HepG2 (cell line): ENCODE results near the gene SCYL1.

Source experiments
- EP300 ChIP-seq, 3 experiments: sonication (generic) in 1 of 3; formaldehyde crosslinking in 1 of 3; IDR thresholded peaks; 2 replicates each; pipeline versions ENCODE4 v1.5.1 to v1.6.1; 2011 to 2020; ENCODE audit warnings: low read depth in 2 of 3, low read length in 2 of 3, borderline replicate concordance in 1 of 3, improper control_type of control experiment in 1 of 3, mild to moderate bottlenecking in 1 of 3, missing genetic modification reagents in 1 of 3, moderate library complexity in 1 of 3
- JUN ChIP-seq: sonication (generic); formaldehyde crosslinking; IDR thresholded peaks from 2 replicates; pipeline ENCODE4 v1.4.0; 2020; ENCODE audit warnings: mild to moderate bottlenecking, missing genetic modification reagents
- KDM1A ChIP-seq: IDR thresholded peaks from 2 replicates; pipeline ENCODE4 v1.6.1; 2016; ENCODE audit warnings: missing compliant biosample characterization
- MXI1 ChIP-seq: IDR thresholded peaks from 3 replicates; pipeline ENCODE4 v1.6.1; 2012; ENCODE audit warnings: low read depth, low read length, inconsistent platforms, borderline replicate concordance
- NFYB ChIP-seq: sonication (generic); formaldehyde crosslinking; IDR thresholded peaks from 2 replicates; pipeline ENCODE4 v1.4.0; 2020; ENCODE audit warnings: missing genetic modification reagents
- YY1 ChIP-seq: IDR thresholded peaks from 2 replicates; pipeline ENCODE4 v1.6.1; 2011; ENCODE audit warnings: low read length, low read depth, moderate library complexity, mild to moderate bottlenecking; ENCODE audit not compliant: insufficient read depth, insufficient replicate concordance
- ZNF792 ChIP-seq: IDR thresholded peaks from 2 replicates; pipeline ENCODE4 v1.6.1; 2016
- ZSCAN29 ChIP-seq: sonication (generic); formaldehyde crosslinking; conservative IDR thresholded peaks from 2 replicates; pipeline ENCODE4 v1.4.0; 2020; ENCODE audit warnings: mild to moderate bottlenecking, missing genetic modification reagents
- TF ChIP-seq, protein P1 (sequence below): sonication (generic); formaldehyde crosslinking; IDR thresholded peaks from 2 replicates; pipeline ENCODE4 v1.5.0; 2020; ENCODE audit warnings: mild to moderate bottlenecking, missing genetic modification reagents, moderate library complexity
- TF ChIP-seq, protein P2 (sequence below): sonication (generic); formaldehyde crosslinking; IDR thresholded peaks from 2 replicates; pipeline ENCODE4 v1.4.0; 2020; ENCODE audit warnings: low read depth, mild to moderate bottlenecking, missing genetic modification reagents
- TF ChIP-seq, protein P3 (sequence below), 2 experiments: IDR thresholded peaks; 2 replicates each; pipeline ENCODE4 v1.6.1; 2011 to 2012; ENCODE audit warnings: low read length in 2 of 2, borderline replicate concordance in 1 of 2, low read depth in 1 of 2, mild to moderate bottlenecking in 1 of 2, moderate library complexity in 1 of 2
- TF ChIP-seq, protein P4 (sequence below): sonication (generic); formaldehyde crosslinking; IDR thresholded peaks from 2 replicates; pipeline ENCODE4 v1.8.1; 2023; ENCODE audit warnings: missing genetic modification reagents, inconsistent platforms, borderline replicate concordance

DNA sequence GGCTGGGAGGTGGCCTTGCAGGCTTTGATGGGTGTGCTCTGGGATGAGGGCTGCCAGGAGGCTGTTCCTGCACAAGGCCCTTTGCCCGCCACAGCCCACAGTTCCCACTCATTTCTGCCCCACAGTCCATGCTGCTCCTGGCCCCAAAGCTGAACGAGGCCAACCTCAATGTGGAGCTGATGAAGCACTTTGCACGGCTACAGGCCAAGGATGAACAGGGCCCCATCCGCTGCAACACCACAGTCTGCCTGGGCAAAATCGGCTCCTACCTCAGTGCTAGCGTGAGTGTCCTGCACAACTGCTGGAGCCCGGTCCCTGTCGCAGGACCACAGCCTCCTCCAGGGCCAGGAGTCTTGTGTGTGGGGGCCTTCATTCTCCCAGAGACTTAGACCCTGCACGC lies 10.2 kb downstream of the SCYL1 start:
- TF ChIP-seq MXI1 (no peak), YY1 (no peak), EP300 (IDR thresholded peaks at IDR 0.05; ENCODE audit: low read depth in 2 of 2, low read length in 2 of 2) (no peak), EP300 (CRISPR knock-in tag; IDR thresholded peaks at IDR 0.05; ENCODE audit: borderline replicate concordance) (no peak), JUN (CRISPR knock-in tag) (no peak), NFYB (CRISPR knock-in tag) (no peak), KDM1A (CRISPR knock-in tag) (no peak), ZSCAN29 (CRISPR knock-in tag) (no peak), ZNF792 (no peak)
- TF ChIP-seq, protein P1, sequence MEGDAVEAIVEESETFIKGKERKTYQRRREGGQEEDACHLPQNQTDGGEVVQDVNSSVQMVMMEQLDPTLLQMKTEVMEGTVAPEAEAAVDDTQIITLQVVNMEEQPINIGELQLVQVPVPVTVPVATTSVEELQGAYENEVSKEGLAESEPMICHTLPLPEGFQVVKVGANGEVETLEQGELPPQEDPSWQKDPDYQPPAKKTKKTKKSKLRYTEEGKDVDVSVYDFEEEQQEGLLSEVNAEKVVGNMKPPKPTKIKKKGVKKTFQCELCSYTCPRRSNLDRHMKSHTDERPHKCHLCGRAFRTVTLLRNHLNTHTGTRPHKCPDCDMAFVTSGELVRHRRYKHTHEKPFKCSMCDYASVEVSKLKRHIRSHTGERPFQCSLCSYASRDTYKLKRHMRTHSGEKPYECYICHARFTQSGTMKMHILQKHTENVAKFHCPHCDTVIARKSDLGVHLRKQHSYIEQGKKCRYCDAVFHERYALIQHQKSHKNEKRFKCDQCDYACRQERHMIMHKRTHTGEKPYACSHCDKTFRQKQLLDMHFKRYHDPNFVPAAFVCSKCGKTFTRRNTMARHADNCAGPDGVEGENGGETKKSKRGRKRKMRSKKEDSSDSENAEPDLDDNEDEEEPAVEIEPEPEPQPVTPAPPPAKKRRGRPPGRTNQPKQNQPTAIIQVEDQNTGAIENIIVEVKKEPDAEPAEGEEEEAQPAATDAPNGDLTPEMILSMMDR (CRISPR knock-in tag), result no peak
- TF ChIP-seq, protein P2, sequence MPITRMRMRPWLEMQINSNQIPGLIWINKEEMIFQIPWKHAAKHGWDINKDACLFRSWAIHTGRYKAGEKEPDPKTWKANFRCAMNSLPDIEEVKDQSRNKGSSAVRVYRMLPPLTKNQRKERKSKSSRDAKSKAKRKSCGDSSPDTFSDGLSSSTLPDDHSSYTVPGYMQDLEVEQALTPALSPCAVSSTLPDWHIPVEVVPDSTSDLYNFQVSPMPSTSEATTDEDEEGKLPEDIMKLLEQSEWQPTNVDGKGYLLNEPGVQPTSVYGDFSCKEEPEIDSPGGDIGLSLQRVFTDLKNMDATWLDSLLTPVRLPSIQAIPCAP (CRISPR knock-in tag), result no peak
- TF ChIP-seq, protein P3, sequence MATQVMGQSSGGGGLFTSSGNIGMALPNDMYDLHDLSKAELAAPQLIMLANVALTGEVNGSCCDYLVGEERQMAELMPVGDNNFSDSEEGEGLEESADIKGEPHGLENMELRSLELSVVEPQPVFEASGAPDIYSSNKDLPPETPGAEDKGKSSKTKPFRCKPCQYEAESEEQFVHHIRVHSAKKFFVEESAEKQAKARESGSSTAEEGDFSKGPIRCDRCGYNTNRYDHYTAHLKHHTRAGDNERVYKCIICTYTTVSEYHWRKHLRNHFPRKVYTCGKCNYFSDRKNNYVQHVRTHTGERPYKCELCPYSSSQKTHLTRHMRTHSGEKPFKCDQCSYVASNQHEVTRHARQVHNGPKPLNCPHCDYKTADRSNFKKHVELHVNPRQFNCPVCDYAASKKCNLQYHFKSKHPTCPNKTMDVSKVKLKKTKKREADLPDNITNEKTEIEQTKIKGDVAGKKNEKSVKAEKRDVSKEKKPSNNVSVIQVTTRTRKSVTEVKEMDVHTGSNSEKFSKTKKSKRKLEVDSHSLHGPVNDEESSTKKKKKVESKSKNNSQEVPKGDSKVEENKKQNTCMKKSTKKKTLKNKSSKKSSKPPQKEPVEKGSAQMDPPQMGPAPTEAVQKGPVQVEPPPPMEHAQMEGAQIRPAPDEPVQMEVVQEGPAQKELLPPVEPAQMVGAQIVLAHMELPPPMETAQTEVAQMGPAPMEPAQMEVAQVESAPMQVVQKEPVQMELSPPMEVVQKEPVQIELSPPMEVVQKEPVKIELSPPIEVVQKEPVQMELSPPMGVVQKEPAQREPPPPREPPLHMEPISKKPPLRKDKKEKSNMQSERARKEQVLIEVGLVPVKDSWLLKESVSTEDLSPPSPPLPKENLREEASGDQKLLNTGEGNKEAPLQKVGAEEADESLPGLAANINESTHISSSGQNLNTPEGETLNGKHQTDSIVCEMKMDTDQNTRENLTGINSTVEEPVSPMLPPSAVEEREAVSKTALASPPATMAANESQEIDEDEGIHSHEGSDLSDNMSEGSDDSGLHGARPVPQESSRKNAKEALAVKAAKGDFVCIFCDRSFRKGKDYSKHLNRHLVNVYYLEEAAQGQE (IDR thresholded peaks at IDR 0.05; ENCODE audit: borderline replicate concordance in 1 of 2, low read depth in 1 of 2, low read length in 2 of 2), result no peak
- TF ChIP-seq, protein P4, sequence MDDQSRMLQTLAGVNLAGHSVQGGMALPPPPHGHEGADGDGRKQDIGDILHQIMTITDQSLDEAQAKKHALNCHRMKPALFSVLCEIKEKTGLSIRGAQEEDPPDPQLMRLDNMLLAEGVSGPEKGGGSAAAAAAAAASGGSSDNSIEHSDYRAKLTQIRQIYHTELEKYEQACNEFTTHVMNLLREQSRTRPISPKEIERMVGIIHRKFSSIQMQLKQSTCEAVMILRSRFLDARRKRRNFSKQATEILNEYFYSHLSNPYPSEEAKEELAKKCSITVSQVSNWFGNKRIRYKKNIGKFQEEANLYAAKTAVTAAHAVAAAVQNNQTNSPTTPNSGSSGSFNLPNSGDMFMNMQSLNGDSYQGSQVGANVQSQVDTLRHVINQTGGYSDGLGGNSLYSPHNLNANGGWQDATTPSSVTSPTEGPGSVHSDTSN (CRISPR knock-in tag), result no peak
